Measurements from ENCODE around the gene RASA4.
"Not testable (repeated sequence)": the region's sequence is repeated elsewhere in the genome, so short reads cannot be mapped to it uniquely, and the experiment has no call there.

DNA sequence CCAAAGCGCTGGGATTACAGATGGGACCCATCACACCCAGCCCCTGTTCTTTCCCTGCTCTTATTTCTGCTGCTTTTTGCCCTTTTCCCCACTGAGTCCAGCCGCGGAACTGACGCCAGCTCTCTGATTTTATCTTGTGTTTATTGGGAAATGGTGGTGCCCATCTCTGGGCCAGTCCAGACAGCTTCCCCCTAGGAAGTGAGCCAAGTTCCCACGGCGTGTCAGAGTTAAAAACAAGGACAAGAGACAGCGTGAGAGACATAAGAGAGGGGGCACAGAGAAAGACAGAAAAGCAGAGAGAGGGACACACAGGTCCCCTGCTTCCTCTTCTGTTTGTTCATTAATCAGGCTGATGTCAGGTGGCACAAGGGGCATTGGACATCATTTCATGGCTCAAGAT lies 85.0 kb downstream of the RASA4 start:
- TF ChIP-seq POLR2AphosphoS5 (IDR thresholded peaks at IDR 0.05; ENCODE audit: low read depth, low read length); POLR2A (IDR thresholded peaks at IDR 0.05; ENCODE audit: low read depth, low read length); TAF1 (IDR thresholded peaks at IDR 0.05; ENCODE audit: borderline replicate concordance, low read depth, low read length): not testable (repeated sequence)
